KBM-7 (cell line): ENCODE data around the gene PARP14.
"Not testable (repeated sequence)": the region's sequence is repeated elsewhere in the genome, so short reads cannot be mapped to it uniquely, and the experiment has no call there.

Source experiments
- DNase-seq: peaks from one replicate; pipeline ENCODE4 v3.0.0-alpha.2; 2015
- in situ Hi-C: fragments of 300-500 bp; cut with MboI; formaldehyde crosslinking; loops from 2 replicates; pipeline ENCODE4 v1.14.3; 2020; ENCODE audit warnings: low sequenced_read_pairs, low pct_unique_long_range_greater_than_20kb, mixed read lengths

The PARP14 gene, protein sequence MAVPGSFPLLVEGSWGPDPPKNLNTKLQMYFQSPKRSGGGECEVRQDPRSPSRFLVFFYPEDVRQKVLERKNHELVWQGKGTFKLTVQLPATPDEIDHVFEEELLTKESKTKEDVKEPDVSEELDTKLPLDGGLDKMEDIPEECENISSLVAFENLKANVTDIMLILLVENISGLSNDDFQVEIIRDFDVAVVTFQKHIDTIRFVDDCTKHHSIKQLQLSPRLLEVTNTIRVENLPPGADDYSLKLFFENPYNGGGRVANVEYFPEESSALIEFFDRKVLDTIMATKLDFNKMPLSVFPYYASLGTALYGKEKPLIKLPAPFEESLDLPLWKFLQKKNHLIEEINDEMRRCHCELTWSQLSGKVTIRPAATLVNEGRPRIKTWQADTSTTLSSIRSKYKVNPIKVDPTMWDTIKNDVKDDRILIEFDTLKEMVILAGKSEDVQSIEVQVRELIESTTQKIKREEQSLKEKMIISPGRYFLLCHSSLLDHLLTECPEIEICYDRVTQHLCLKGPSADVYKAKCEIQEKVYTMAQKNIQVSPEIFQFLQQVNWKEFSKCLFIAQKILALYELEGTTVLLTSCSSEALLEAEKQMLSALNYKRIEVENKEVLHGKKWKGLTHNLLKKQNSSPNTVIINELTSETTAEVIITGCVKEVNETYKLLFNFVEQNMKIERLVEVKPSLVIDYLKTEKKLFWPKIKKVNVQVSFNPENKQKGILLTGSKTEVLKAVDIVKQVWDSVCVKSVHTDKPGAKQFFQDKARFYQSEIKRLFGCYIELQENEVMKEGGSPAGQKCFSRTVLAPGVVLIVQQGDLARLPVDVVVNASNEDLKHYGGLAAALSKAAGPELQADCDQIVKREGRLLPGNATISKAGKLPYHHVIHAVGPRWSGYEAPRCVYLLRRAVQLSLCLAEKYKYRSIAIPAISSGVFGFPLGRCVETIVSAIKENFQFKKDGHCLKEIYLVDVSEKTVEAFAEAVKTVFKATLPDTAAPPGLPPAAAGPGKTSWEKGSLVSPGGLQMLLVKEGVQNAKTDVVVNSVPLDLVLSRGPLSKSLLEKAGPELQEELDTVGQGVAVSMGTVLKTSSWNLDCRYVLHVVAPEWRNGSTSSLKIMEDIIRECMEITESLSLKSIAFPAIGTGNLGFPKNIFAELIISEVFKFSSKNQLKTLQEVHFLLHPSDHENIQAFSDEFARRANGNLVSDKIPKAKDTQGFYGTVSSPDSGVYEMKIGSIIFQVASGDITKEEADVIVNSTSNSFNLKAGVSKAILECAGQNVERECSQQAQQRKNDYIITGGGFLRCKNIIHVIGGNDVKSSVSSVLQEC (N-terminal part only)

DNA sequence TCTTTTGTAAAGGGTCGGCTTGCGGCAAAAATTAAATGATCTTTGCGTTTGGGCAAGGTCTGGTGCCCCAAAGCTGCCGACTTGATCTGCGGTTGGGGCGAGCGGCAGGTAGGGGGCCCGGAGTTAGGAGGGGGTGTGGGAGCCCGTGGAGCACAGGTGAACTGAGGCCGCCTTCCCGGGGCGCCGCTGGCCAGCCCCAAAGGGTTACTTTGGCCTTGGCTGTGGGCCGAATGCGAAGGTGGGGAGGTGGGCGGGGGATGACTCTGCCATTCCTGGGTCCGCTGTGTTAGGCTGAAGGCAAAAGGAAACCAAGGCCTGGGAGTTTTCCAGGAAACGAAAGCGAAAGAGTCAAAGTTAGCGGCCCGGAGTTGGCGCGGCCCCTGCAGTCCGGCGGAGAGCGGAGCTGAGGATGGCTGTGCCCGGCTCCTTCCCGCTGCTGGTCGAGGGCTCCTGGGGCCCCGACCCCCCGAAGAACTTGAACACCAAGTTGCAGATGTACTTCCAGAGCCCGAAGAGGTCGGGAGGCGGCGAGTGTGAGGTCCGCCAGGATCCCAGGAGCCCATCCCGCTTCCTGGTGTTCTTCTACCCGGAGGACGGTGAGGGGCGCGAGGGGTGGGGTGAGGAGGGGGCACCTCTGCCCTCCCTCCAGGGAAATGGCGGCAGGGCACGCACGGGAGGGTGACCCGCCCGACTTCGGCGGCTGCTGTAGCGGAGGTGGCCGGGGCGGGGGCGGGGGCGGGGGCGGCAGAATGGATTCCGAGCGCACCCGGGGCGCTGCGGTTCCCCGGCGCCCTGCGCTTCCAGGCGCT lies at the start of gene PARP14:
TSS of gene PARP14 (plus strand) at position 365 of the 809 bp plus-strand sequence. CDS start at position 410, 45 bp downstream.
- DNase-seq: peak; percentile 77
- in situ Hi-C loops: no loop called here

DNA sequence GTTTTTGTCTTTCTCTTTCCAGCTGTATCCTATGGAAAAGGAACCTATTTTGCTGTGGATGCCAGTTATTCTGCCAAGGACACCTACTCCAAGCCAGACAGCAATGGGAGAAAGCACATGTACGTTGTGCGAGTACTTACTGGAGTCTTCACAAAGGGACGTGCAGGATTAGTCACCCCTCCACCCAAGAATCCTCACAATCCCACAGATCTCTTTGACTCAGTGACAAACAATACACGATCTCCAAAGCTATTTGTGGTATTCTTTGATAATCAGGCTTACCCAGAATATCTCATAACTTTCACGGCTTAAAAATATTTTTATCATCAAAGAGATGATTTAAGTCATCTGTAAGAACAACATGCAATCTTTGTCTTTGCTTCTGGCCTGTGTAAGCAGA lies 44.9 kb upstream of the PARP14 start:
- DNase-seq: no peak
- in situ Hi-C loops: no loop called here

GRCh38 chr3:122636697-122637096 lies 43.9 kb upstream of the PARP14 start:
- in situ Hi-C loops: no loop called here

DNA sequence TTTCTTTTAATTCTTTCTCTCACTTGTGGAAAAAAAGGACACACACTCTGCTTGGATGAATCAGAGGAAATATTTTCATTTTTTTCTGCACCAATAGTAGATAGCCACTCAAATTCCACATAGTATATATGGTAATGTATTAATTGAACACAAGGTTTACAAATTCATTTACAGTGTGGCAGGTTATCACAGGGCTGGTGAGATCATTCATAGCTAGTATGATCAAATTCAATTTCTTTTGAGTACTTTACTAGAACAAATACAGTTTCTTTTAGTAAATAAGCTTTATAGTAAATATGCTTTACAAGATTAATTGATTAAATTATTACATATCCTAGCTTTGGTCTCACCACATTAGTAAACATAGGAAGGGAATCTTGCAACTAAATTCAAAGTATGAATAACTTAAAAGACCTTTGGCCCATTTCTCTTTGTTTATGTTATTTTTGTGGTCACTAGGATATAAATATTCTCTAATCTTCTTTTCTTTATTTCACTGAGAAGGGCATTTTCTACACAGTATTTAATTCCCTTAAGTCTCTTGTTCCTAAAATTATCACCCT lies 40.1 kb upstream of the PARP14 start:
- DNase-seq: no peak
- in situ Hi-C loops: no loop called here

More at GRCh38 chr3:122636697-122637096, 43.9 kb upstream of the PARP14 start:
- DNase-seq: no peak

GRCh38 chr3:122642935-122643334 lies 37.7 kb upstream of the PARP14 start:
- DNase-seq: peak; percentile 16
- in situ Hi-C loops: no loop called here

DNA sequence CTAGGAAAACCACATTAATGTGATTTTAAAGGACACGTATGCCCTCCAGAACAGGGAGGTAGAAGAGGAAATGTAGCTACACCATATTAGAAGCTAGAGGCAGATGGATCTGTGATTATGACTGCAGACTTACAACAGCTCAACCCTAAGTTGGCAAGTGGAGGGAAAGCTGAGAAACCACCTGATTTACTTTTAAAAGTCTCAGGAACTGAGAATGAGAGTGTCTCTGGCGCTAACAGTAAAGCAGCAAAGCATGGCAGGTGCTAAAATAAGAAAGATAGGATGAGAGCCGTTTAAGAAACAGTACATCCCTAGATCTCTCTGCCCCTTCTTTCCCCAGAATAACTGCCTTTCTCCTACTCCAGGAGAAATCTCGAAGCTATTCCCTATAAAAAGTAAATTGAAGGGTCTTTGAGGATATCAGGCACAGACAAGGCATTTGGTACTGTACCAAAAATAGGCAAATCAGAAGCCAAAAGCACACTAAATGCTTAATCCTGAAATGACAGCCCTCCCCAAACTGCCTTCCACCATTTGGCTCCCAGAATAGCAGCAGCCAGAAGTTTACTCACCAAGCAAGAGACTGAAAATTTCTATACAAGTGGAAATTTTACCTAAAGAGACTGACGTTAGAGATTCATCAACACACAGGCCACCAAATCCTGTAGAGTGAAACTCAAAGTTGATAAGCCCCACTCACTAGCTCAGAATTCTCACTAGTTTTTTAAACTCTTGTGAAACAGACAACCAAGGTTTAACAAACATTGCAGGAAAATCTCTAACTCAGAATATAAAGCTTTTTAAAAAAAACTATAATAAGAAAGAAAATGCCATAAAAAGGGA lies 34.3 kb upstream of the PARP14 start:
- in situ Hi-C loops: no loop called here
- no peak for DNase-seq

- in situ Hi-C loops, DNase-seq: not testable (repeated sequence)
These were observed 29.3 kb upstream of the PARP14 start for GRCh38 chr3:122651233-122651907.

- DNase-seq, in situ Hi-C loops: not testable (repeated sequence)
These were observed 28.7 kb upstream of the PARP14 start for GRCh38 chr3:122651962-122652361.

DNA sequence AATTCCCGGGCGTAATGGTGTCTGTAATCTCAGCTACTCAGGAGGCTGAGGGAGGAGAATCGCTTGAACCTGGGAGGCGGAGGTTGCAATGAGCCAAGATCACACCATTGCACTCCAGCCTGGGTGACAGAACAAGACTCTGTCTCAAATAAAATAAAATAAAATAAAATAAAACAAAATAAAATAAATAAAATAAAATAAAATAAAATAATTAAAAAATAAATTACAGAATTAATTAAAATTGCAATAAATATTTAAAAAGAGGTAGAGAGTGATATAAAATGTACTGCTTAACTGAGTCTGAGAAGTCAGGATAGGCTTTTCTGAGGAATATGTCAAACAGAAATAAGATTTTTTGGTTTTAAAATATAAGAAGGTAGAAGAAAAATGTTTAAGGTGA lies 22.3 kb upstream of the PARP14 start:
- DNase-seq, in situ Hi-C loops: not testable (repeated sequence)

GRCh38 chr3:122660297-122660974 lies 20.2 kb upstream of the PARP14 start:
- DNase-seq: no peak
- in situ Hi-C loops: no loop called here

GRCh38 chr3:122661633-122662032 lies 19.0 kb upstream of the PARP14 start:
- in situ Hi-C loops: no loop called here
- DNase-seq: peak; percentile 55

- in situ Hi-C loops: no loop called here
- DNase-seq: no peak
These were observed 18.1 kb upstream of the PARP14 start for GRCh38 chr3:122662505-122662904.

- in situ Hi-C loops: no loop called here
- DNase-seq: no peak
These were observed 15.3 kb upstream of the PARP14 start for GRCh38 chr3:122665226-122665786.

DNA sequence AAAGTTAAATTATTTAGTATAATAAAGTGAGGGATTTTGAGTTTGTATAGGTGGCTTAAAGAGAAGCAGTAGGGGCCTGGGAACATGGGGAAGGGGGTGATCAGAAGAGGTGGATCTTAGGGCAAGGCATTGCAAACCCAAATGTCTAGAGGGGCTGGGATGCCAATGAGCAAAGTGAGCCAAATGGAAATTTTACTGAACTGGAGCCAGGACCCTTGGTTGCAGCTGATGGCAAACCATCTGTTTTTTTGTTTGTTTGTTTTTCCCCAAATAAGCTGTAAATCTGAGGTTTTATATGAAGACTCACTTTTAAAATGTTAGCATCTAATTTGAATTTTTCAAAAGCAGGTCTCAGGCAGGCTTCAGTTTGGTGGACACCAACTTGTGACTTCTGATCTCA lies 14.8 kb upstream of the PARP14 start:
- in situ Hi-C loops: no loop called here
- no peak for DNase-seq

DNA sequence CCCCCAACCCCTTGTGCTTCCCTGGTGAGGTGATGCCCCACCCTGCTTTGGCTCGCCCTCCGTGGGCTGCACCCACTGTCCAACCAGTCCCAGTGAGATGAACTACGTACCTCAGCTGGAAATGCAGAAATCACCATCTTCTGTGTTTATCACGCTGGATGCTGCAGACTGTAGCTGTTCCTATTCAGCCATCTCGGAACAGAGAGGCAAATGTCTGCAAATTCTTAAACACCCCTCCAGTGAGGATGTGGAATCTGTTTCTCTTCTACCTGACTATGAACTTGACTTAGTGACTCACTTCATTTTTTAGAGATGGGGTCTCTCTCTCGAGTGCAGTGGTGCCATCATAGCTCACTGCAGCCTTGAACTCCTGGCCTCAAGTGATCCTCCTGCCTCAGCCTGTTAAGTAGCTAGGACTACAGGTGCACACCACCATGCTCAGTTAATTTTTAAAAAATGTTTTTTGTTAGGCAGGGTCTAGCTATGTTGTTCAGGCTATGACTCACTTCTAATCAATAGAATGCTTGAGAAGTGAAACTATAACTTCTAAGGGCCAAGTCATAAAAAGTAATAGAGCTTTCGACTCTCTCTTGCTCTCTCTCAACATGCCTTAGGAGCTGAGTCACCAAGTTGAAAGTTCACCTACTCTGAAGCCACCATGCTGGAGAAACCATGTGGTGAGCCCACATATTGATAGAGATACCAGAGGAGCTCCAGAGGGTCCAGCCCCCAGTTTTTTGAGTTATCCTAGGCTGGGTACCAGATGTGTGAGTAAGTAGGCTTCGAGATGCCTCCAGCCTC lies 11.5 kb upstream of the PARP14 start:
- DNase-seq: no peak

More for the DNA sequence above, 11.5 kb upstream of the PARP14 start:
- in situ Hi-C loops: no loop called here
